GM12874 (cell line): Measurements from ENCODE around the gene ARHGDIA.

Source experiments
- CTCF ChIP-seq: IDR thresholded peaks from 2 replicates; pipeline ENCODE4 v1.5.1; 2011; ENCODE audit warnings: low read depth, mild to moderate bottlenecking, control low read depth, low read length, moderate library complexity; ENCODE audit not compliant: insufficient read depth

ARHGDIA gene

DNA sequence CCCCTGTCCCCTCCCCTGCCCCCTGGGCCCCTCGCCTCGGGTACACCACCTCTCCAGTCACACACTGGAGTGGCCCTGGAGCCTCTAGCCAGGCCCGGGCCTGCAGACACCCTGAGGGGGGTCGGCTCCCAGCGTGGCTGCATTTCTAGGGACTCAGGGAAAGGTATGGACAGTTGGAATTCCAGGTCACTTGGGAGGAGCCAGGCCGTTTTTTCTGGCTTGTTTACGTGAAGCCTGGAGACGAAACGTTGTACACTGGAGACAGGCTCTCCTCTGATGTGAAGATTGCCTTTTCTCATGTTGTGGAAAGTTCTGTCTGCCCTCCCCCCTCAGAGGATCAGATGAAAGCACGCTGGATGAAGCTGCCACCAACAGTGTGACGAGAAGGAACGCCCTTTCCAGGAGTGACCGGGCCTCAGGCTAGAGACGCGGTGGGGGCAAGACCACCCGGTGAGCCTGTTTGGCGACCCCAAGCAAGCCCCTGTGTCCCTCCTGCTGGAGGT is 32.3 kb downstream of the ARHGDIA start:
- no peak for TF ChIP-seq CTCF

DNA sequence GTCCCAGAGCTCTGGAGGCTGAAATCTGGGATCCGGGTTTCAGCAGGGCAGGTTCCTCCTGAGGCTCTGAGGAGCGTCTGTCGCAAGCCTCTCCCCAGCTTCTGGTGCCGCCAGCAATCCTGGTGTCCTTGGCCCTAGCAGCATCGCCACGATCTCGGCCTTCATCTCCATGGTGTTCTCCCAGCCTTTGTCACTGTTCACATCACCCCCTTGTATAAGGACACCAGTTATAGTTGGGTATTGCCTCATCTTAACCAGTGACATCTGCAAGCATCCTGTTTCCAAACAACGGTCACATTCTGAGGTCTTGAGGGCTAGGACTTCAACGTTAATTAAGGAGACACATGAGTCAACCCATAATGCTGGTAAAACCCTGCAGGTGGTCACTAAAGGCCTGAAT is 33.5 kb downstream of the ARHGDIA start:
- no peak for TF ChIP-seq CTCF

- no peak for TF ChIP-seq CTCF
Measured at GRCh38 chr17:81834831-81835267, 36.3 kb downstream of the ARHGDIA start, which contains the start of gene PPP1R27. TSS of gene PPP1R27 (minus strand) at chr17:81835050. CDS start at chr17:81834953, 97 bp downstream.

DNA sequence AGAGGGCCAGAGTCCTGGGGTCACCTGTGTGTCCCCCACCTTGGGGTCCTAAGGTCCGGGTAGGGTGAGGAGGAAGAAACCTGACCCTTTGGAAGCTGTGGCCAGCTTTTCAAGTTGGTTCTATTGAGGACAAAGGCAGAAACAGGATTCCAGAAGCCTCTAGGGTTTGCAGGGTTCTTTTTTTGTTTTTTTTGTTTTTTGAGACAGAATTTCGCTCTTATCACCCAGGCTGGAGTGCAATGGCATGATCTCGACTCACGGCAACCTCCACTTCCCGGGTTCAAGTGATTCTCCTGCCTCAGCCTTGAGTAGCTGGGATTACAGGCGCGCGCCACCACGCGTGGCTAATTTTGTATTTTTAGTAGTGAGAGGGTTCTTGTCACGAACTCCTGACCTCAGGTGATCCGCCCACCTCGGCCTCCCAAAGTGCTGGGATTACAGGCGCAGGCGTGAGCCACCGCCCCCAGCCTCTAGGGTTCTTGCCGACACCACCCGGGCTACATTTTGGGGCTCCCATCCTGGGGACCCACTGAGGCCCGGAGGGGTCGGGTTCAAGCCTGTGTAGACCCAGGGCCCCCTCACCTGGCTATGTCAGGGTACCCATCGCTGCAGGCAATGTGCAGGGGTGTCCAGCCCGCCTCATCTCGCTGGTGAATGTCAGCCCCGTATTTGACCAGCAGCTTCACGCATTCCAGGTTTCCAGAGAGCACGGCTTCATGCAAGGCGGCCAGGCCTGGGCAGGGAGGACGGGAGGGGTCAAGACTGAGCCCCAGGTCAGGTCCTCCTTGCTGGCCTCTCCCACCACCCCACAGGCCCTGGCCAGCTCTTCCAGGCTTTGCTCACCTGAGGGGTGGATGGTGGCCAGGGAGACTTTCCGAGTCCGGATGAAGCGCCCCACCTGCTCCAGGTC is 37.0 kb downstream of the ARHGDIA start:
- no peak for TF ChIP-seq CTCF

- TF ChIP-seq CTCF, result no peak
Measured at GRCh38 chr17:81833160-81833920, 37.8 kb downstream of the ARHGDIA start, which contains the start of gene MCRIP1. TSS of gene MCRIP1 (minus strand) at chr17:81833291. CDS start at chr17:81824506, 8,785 bp downstream.

DNA sequence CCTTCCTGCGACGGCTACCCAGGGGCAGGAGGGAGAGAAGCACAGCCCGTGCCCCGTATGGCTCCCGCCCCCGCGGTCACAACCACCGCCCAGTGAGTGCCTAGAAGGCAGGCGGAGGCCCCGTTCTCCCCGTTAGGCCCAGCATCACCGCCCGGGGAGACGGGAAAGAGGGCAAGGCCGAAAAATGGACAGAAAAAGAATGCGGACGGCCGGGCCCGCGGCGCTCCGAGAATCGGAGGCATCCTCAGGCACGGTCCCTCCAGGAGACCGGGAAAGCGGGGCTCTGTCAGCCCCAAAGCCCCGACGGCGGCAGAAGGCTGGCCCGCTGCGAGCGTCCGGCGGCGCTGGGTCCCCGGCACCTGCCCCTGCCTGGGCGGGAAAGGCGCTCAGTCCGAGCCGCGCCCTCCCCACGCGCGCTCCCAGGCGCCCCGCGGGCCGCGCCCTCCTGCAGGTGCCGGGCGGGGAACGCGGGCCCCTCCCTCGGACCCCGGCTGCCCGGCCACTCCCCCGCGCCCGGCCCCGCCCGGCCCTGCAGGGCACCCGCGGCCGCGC is 38.5 kb downstream of the ARHGDIA start:
- TF ChIP-seq CTCF, result no peak
